ENCODE data around the gene COL8A2.

COL8A2 gene

GRCh38 chr1:36053978-36054377 lies 71.0 kb downstream of the COL8A2 start:
- DNase-seq (ENCODE audit: low spot score) = no peak

- DNase-seq (ENCODE audit: low spot score) = no peak
These were observed 73.2 kb downstream of the COL8A2 start for GRCh38 chr1:36051821-36052220.

All from AG08396 (cell line).